CD4-positive, alpha-beta T cell (primary cell): ENCODE data around the gene NCAPG2. TPM values are rescaled to one million over a fixed set of nuclear protein-coding genes. Genes with fewer than 3 reads are reported as not detected.

Experiments
- ATAC-seq: fragments of 200-7000 bp; cut with Tn5 transposase; one replicate; pipeline ENCODE4 v1.10.0; 2022; ENCODE audit warnings: mild to moderate bottlenecking; ENCODE audit not compliant: poor library complexity
- CTCF ChIA-PET: fragments of 350-600 bp; sonication (Branson Sonifier 250); formaldehyde crosslinking; loops from one replicate; lab custom pipeline; 2021; ENCODE audit warnings: antibody characterized with exemption, inconsistent platforms; lab: Charles Lee
- POLR2A ChIA-PET: fragments of 350-600 bp; sonication (Branson Sonifier 250); formaldehyde crosslinking; loops from one replicate; lab custom pipeline; 2021; ENCODE audit warnings: antibody characterized with exemption, inconsistent platforms; lab: Charles Lee
- DNase-seq, 14 experiments: peaks; one replicate each; pipeline ENCODE4 v3.0.0-alpha.2; 2013 to 2020; ENCODE audit warnings: mixed read lengths in 2 of 14
- H3K27ac ChIP-seq, 2 donors: one replicate each; pipeline versions ENCODE4 v1.5.1 to v1.7.0; 2013; ENCODE audit warnings: low read length in 2 of 2, low read depth in 1 of 2, mild to moderate bottlenecking in 1 of 2
- H3K27me3 ChIP-seq, 2 experiments: 1 replicate in 1 of 2; 2 replicates in 1 of 2; pipeline versions ENCODE4 v1.6.1 to v1.7.0; 2013; ENCODE audit warnings: low read length in 2 of 2, control low read depth in 1 of 2, mild to moderate bottlenecking in 1 of 2, moderate library complexity in 1 of 2; ENCODE audit not compliant: insufficient read depth in 2 of 2, control insufficient read depth in 1 of 2
- H3K36me3 ChIP-seq: one replicate; pipeline ENCODE4 v1.6.1; 2013; ENCODE audit warnings: low read length, control low read depth; ENCODE audit not compliant: insufficient read depth
- H3K4me1 ChIP-seq: one replicate; pipeline ENCODE4 v1.6.1; 2013; ENCODE audit warnings: low read length, control low read depth; ENCODE audit not compliant: insufficient read depth
- H3K4me3 ChIP-seq: one replicate; pipeline ENCODE4 v1.5.1; 2013; ENCODE audit warnings: mild to moderate bottlenecking, low read length, moderate library complexity
- H3K9me3 ChIP-seq, 2 experiments: 1 replicate in 1 of 2; 2 replicates in 1 of 2; pipeline versions ENCODE4 v1.6.1 to v1.7.0; 2013; ENCODE audit warnings: low read length in 2 of 2, mild to moderate bottlenecking in 2 of 2, control low read depth in 1 of 2, moderate library complexity in 1 of 2; ENCODE audit not compliant: control insufficient read depth in 1 of 2, insufficient read depth in 1 of 2
- H3K27ac Mint-ChIP-seq: one replicate; pipeline ENCODE4 v1.8.0; 2020; ENCODE audit warnings: mixed read lengths
- H3K27me3 Mint-ChIP-seq: one replicate; pipeline ENCODE4 v1.8.0; 2021; ENCODE audit warnings: mixed read lengths
- H3K36me3 Mint-ChIP-seq: one replicate; pipeline ENCODE4 v1.8.0; 2021; ENCODE audit warnings: low read depth, mixed read lengths
- H3K4me1 Mint-ChIP-seq: one replicate; pipeline ENCODE4 v1.8.0; 2021; ENCODE audit warnings: low read depth, mixed read lengths
- H3K4me3 Mint-ChIP-seq: one replicate; pipeline ENCODE4 v1.8.0; 2020; ENCODE audit warnings: mild to moderate bottlenecking, mixed read lengths
- H3K9me3 Mint-ChIP-seq: one replicate; pipeline ENCODE4 v1.8.0; 2020; ENCODE audit warnings: mixed read lengths
- CTCF ChIP-seq: fragments of 200-600 bp; IDR thresholded peaks from one replicate; pipeline ENCODE4 v1.8.0; 2022; ENCODE audit warnings: antibody characterized with exemption, mild to moderate bottlenecking
- intact Hi-C, 2 experiments: fragments of 100-400 bp; cut with DNase I in 1 of 2; cut with micrococcal nuclease in 1 of 2; formaldehyde crosslinking; loops; one replicate each; pipeline versions ENCODE4 v1.15.1 to v1.9.0; 2023 to 2025; cut with DNase I, micrococcal nuclease
- total RNA-seq, 174 experiments: library from RNA in 2 of 174; stranded (reverse) in 2 of 174; gene quantifications; one replicate each; pipeline ENCODE4 v1.2.3 and lab custom pipeline; 2021 to 2026

NCAPG2 gene
- total RNA-seq, 2 experiments from 2014 or later = 9.9 to 11.8 TPM

- no peak for TF ChIP-seq CTCF
- ATAC-seq (no peak), DNase-seq (no peak)
- Histone ChIP-seq H3K4me3 (no peak overlapping the region), H3K36me3 (no peaks in the 10 kb centered on the region), H3K9me3 (peaks cover 0 to 8% of the 10 kb centered on the region in 2 experiments), H3K27me3 (no peaks in the 10 kb centered on the region), H3K4me1 (no peaks in the 10 kb centered on the region), H3K27ac (no peak overlapping the region)
- H3K27me3 Mint-ChIP-seq = no peaks in the 10 kb centered on the region
- no peaks in the 10 kb centered on the region for H3K9me3 Mint-ChIP-seq
- CTCF ChIA-PET = interaction anchor here (1.5 kb wide), 1 partner anchor 12 kb away, joined by 5 read pairs; no protein-coding TSS in a partner anchor
- H3K27ac Mint-ChIP-seq = no peak overlapping the region
- H3K36me3 Mint-ChIP-seq = no peaks in the 10 kb centered on the region
- H3K4me3 Mint-ChIP-seq = no peak overlapping the region
- intact Hi-C loops = no loop called here
- H3K4me1 Mint-ChIP-seq = no peaks in the 10 kb centered on the region
- POLR2A ChIA-PET = no interaction called here
Measured at GRCh38 chr7:158607563-158607962, 97.0 kb downstream of the NCAPG2 start.

GRCh38 chr7:158606671-158607424, 97.8 kb downstream of the NCAPG2 start:
- Histone ChIP-seq H3K4me1 (no peaks in the 10 kb centered on the region), H3K36me3 (no peaks in the 10 kb centered on the region), H3K4me3 (no peak overlapping the region), H3K9me3 (peaks cover 0 to 8% of the 10 kb centered on the region in 2 experiments), H3K27me3 (no peaks in the 10 kb centered on the region), H3K27ac (no peak overlapping the region)
- DNase-seq (no peak), ATAC-seq (no peak)
- POLR2A ChIA-PET = no interaction called here
- TF ChIP-seq CTCF = no peak
- CTCF ChIA-PET = no interaction called here
- H3K4me3 Mint-ChIP-seq = no peak overlapping the region
- intact Hi-C loops = no loop called here
- no peak overlapping the region for H3K27ac Mint-ChIP-seq
- H3K27me3 Mint-ChIP-seq = no peaks in the 10 kb centered on the region
- H3K9me3 Mint-ChIP-seq = no peaks in the 10 kb centered on the region
- H3K36me3 Mint-ChIP-seq = no peaks in the 10 kb centered on the region
- no peaks in the 10 kb centered on the region for H3K4me1 Mint-ChIP-seq

GRCh38 chr7:158606129-158606528, 98.5 kb downstream of the NCAPG2 start:
- ChIA-PET POLR2A (no interaction called here), CTCF (no interaction called here)
- no peaks in the 10 kb centered on the region for H3K27me3 ChIP-seq
- H3K4me1 Mint-ChIP-seq = no peaks in the 10 kb centered on the region
- intact Hi-C loops = no loop called here
- no peak for TF ChIP-seq CTCF
- H3K9me3 ChIP-seq = peaks cover 0 to 8% of the 10 kb centered on the region in 2 experiments
- no peak overlapping the region for H3K4me3 Mint-ChIP-seq
- DNase-seq (no peak), ATAC-seq (no peak)
- no peaks in the 10 kb centered on the region for H3K36me3 Mint-ChIP-seq
- H3K27ac Mint-ChIP-seq = no peak overlapping the region
- no peak overlapping the region for H3K27ac ChIP-seq
- no peaks in the 10 kb centered on the region for H3K4me1 ChIP-seq
- H3K27me3 Mint-ChIP-seq = no peaks in the 10 kb centered on the region
- no peaks in the 10 kb centered on the region for H3K36me3 ChIP-seq
- no peaks in the 10 kb centered on the region for H3K9me3 Mint-ChIP-seq
- no peak overlapping the region for H3K4me3 ChIP-seq
